Measurements from ENCODE around the gene LLGL2. TPM values are rescaled to one million over a fixed set of nuclear protein-coding genes. Genes with fewer than 3 reads are reported as not detected.

LLGL2 gene
- total RNA-seq, 1 donor from 2014 or later: 50.6 TPM

- no peak overlapping the region for H3K4me3 ChIP-seq (ENCODE audit: low read depth, low read length)
- H3K36me3 ChIP-seq (ENCODE audit: control insufficient read depth, insufficient read depth, low read length): peaks cover 1% of the 10 kb centered on the region
- TF ChIP-seq CTCF (IDR thresholded peaks at IDR 0.05; ENCODE audit: insufficient read depth, low read length, poor library complexity, severe bottlenecking): no peak
- DNase-seq (ENCODE audit: low read depth): no peak
- no peaks in the 10 kb centered on the region for H3K27me3 ChIP-seq (ENCODE audit: control insufficient read depth, insufficient read depth, low read length)
These were observed 24.0 kb upstream of the LLGL2 start for GRCh38 chr17:75501378-75502071.

GRCh38 chr17:75502072-75502720 is 23.3 kb upstream of the LLGL2 start:
- H3K4me3 ChIP-seq (ENCODE audit: low read depth, low read length): no peak overlapping the region
- H3K36me3 ChIP-seq (ENCODE audit: control insufficient read depth, insufficient read depth, low read length): peaks cover 1% of the 10 kb centered on the region
- no peak for DNase-seq (ENCODE audit: low read depth)
- H3K27me3 ChIP-seq (ENCODE audit: control insufficient read depth, insufficient read depth, low read length): no peaks in the 10 kb centered on the region
- TF ChIP-seq CTCF (IDR thresholded peaks at IDR 0.05; ENCODE audit: insufficient read depth, low read length, poor library complexity, severe bottlenecking): no peak

- Histone ChIP-seq H3K4me3 (ENCODE audit: low read depth, low read length) (no peak overlapping the region), H3K36me3 (ENCODE audit: control insufficient read depth, insufficient read depth, low read length) (peaks cover under 1% of the 10 kb centered on the region), H3K27me3 (ENCODE audit: control insufficient read depth, insufficient read depth, low read length) (no peaks in the 10 kb centered on the region)
- no peak for TF ChIP-seq CTCF (IDR thresholded peaks at IDR 0.05; ENCODE audit: insufficient read depth, low read length, poor library complexity, severe bottlenecking)
- DNase-seq (ENCODE audit: low read depth): no peak
These were observed 22.7 kb upstream of the LLGL2 start for GRCh38 chr17:75502721-75503329.

GRCh38 chr17:75503337-75503950 is 22.1 kb upstream of the LLGL2 start:
- Histone ChIP-seq H3K27me3 (ENCODE audit: control insufficient read depth, insufficient read depth, low read length) (no peaks in the 10 kb centered on the region), H3K4me3 (ENCODE audit: low read depth, low read length) (no peak overlapping the region), H3K36me3 (ENCODE audit: control insufficient read depth, insufficient read depth, low read length) (no peaks in the 10 kb centered on the region)
- no peak for TF ChIP-seq CTCF (IDR thresholded peaks at IDR 0.05; ENCODE audit: insufficient read depth, low read length, poor library complexity, severe bottlenecking)
- no peak for DNase-seq (ENCODE audit: low read depth)

GRCh38 chr17:75503976-75504346 is 21.5 kb upstream of the LLGL2 start:
- DNase-seq (ENCODE audit: low read depth): no peak
- TF ChIP-seq CTCF (IDR thresholded peaks at IDR 0.05; ENCODE audit: insufficient read depth, low read length, poor library complexity, severe bottlenecking): no peak
- H3K27me3 ChIP-seq (ENCODE audit: control insufficient read depth, insufficient read depth, low read length): no peaks in the 10 kb centered on the region
- no peak overlapping the region for H3K4me3 ChIP-seq (ENCODE audit: low read depth, low read length)
- H3K36me3 ChIP-seq (ENCODE audit: control insufficient read depth, insufficient read depth, low read length): no peaks in the 10 kb centered on the region
